HEK293 (cell line): Measurements from ENCODE around the gene CRYZL1.
A peak's percentile ranks its signal among the peaks of the same experiment; 100 is the strongest.

Experiments
- CTCF ChIP-seq: fragments of 450-650 bp; formaldehyde crosslinking; IDR thresholded peaks from 2 replicates; pipeline ENCODE4 v1.5.1; 2016; ENCODE audit warnings: missing biosample characterization, missing genetic modification characterization
- ZNF335 ChIP-seq: fragments of 450-650 bp; formaldehyde crosslinking; conservative IDR thresholded peaks from 2 replicates; pipeline ENCODE4 v1.5.1; 2016; ENCODE audit warnings: missing biosample characterization, missing genetic modification characterization
- ZNF416 ChIP-seq: fragments of 450-650 bp; formaldehyde crosslinking; IDR thresholded peaks from 2 replicates; pipeline ENCODE4 v1.5.1; 2016; ENCODE audit warnings: missing biosample characterization, missing genetic modification characterization
- ZNF776 ChIP-seq: fragments of 450-650 bp; formaldehyde crosslinking; IDR thresholded peaks from 2 replicates; pipeline ENCODE4 v1.5.0; 2017; ENCODE audit warnings: missing biosample characterization, missing genetic modification characterization, borderline replicate concordance
- ZSCAN30 ChIP-seq: fragments of 450-650 bp; IDR thresholded peaks from 2 replicates; pipeline ENCODE4 v1.5.1; 2018; ENCODE audit warnings: missing biosample characterization, mild to moderate bottlenecking, missing genetic modification characterization, moderate library complexity
- TF ChIP-seq, protein P1 (sequence below): fragments of 450-650 bp; formaldehyde crosslinking; IDR thresholded peaks from 2 replicates; pipeline ENCODE4 v1.5.1; 2016; ENCODE audit warnings: missing biosample characterization, missing genetic modification characterization

- TF ChIP-seq ZNF776 (tag by site-specific recombination) (no peak), ZSCAN30 (tag by site-specific recombination) (no peak), ZNF335 (tag by site-specific recombination) (peak; percentile 94), ZNF416 (tag by site-specific recombination) (no peak), CTCF (peak; percentile 29; the same call in 1 of the 2 replicates)
- TF ChIP-seq, protein P1, sequence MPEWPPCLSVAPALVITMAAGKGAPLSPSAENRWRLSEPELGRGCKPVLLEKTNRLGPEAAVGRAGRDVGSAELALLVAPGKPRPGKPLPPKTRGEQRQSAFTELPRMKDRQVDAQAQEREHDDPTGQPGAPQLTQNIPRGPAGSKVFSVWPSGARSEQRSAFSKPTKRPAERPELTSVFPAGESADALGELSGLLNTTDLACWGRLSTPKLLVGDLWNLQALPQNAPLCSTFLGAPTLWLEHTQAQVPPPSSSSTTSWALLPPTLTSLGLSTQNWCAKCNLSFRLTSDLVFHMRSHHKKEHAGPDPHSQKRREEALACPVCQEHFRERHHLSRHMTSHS (tag by site-specific recombination): no peak
These were observed 99.5 kb downstream of the CRYZL1 start, which contains the start of gene GART for GRCh38 chr21:33541756-33542639.
